Kidney (tissue), 14 donors: ENCODE data around the gene NSF. TPM values are rescaled to one million over a fixed set of nuclear protein-coding genes. Genes with fewer than 3 reads are reported as not detected.
"Not testable (repeated sequence)": the region's sequence is repeated elsewhere in the genome, so short reads cannot be mapped to it uniquely, and the experiment has no call there.

Experiments
- DNase-seq, 5 donors: peaks; one replicate each; pipeline ENCODE4 v3.0.0-alpha.2; 2013 to 2020
- FAIRE-seq: peaks from 2 replicates; lab custom pipeline; 2012; peaks lifted over from hg19 to GRCh38; lab: Jason Lieb, UNC
- H3K27ac ChIP-seq, 2 donors: one replicate each; pipeline ENCODE4 v1.7.0; 2013; ENCODE audit warnings: low read depth in 2 of 2, low read length in 2 of 2, inconsistent platforms in 1 of 2
- H3K27me3 ChIP-seq: one replicate; pipeline ENCODE4 v1.7.1; 2013; ENCODE audit warnings: low read length, inconsistent platforms; ENCODE audit not compliant: control insufficient read depth, insufficient read depth
- H3K36me3 ChIP-seq, 3 donors: one replicate each; pipeline versions ENCODE4 v1.7.0 to v1.7.1; 2013; ENCODE audit warnings: low read length in 3 of 3, control low read depth in 1 of 3, inconsistent platforms in 1 of 3; ENCODE audit not compliant: insufficient read depth in 3 of 3, control insufficient read depth in 2 of 3
- H3K4me1 ChIP-seq, 3 donors: one replicate each; pipeline versions ENCODE4 v1.7.0 to v1.7.1; 2013; ENCODE audit warnings: low read length in 3 of 3, inconsistent platforms in 1 of 3, low read depth in 1 of 3; ENCODE audit not compliant: control insufficient read depth in 2 of 3, insufficient read depth in 2 of 3
- H3K4me3 ChIP-seq, 3 donors: one replicate each; pipeline versions ENCODE4 v1.7.0 to v1.8.1; 2013; ENCODE audit warnings: low read length in 3 of 3, control low read depth in 1 of 3, inconsistent platforms in 1 of 3
- H3K9ac ChIP-seq, 3 donors: one replicate each; pipeline versions ENCODE4 v1.7.0 to v1.7.1; 2013; ENCODE audit warnings: low read length in 3 of 3, control low read depth in 1 of 3, inconsistent platforms in 1 of 3
- H3K9me3 ChIP-seq, 3 donors: one replicate each; pipeline versions ENCODE4 v1.7.0 to v1.7.1; 2013; ENCODE audit warnings: low read length in 3 of 3, control low read depth in 1 of 3, inconsistent platforms in 1 of 3; ENCODE audit not compliant: control insufficient read depth in 2 of 3, insufficient read depth in 1 of 3
- intact Hi-C: fragments of 100-400 bp; cut with DNase I; formaldehyde crosslinking; loops from one replicate; pipeline ENCODE4 v1.11.1; 2022
- polyA plus RNA-seq: library from polyadenylated mRNA; stranded (reverse); fragments of 350-450 nt; fragmentation: Illumina TruSeq; extraction: RNeasy Lipid Tissue Mini Kit (QIAGEN cat#74804); gene quantifications from one replicate; pipeline ENCODE4 v1.2.3, GENCODE V29; 2014; ENCODE audit warnings: low read depth, low replicate concordance; ENCODE audit not compliant: insufficient read depth
- total RNA-seq: library from RNA; stranded (reverse); fragmentation: NEBNext Ultra II Directional; extraction: Animal tissue kit (Norgen Biotek cat#: 25700); gene quantifications from one replicate; pipeline ENCODE4 v1.2.1, GENCODE V29; 2021
- TF ChIP-seq, protein P1 (sequence below): IDR thresholded peaks from 3 replicates; pipeline ENCODE4 v1.5.1; 2012; ENCODE audit warnings: mild to moderate bottlenecking, moderate library complexity, borderline replicate concordance; ENCODE audit not compliant: insufficient read depth; ENCODE audit errors: extremely low read depth
- donor health status: control.
- donor health status: control.
- donor health status: control.
- donor health status: control.
- donor health status: control.
- donor health status: DM: yes; HTN: yes; CAD: no.
- donor health status: Normal renal cell carcinoma (clear cell type).

The NSF gene
- total and polyA plus RNA-seq, 2 donors from 2014 or later, result 14.2 to 52.4 TPM

DNA sequence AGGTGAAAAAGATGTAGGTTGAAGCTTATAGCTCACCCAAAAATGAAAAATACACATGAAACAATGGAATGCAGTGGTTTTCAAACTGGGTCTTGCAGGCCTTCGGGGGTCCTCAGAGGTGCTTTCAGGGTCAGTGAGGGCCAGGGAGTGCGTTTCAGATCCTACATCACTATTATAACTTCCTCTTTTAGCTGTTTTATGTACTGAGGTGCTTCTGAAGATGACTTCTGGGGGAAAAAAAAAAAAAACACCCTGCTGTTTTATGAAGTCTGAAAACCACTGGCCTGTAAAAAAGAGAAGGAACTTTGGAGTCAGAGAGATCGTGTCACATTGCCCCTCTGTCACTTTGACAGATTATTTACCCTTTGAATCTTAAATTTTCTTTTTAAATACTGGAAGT, 102.8 kb downstream of the NSF start:
- H3K27me3 ChIP-seq, H3K9ac ChIP-seq, intact Hi-C loops, H3K36me3 ChIP-seq, H3K9me3 ChIP-seq, H3K27ac ChIP-seq, FAIRE-seq, DNase-seq, H3K4me1 ChIP-seq, H3K4me3 ChIP-seq: not testable (repeated sequence)

DNA sequence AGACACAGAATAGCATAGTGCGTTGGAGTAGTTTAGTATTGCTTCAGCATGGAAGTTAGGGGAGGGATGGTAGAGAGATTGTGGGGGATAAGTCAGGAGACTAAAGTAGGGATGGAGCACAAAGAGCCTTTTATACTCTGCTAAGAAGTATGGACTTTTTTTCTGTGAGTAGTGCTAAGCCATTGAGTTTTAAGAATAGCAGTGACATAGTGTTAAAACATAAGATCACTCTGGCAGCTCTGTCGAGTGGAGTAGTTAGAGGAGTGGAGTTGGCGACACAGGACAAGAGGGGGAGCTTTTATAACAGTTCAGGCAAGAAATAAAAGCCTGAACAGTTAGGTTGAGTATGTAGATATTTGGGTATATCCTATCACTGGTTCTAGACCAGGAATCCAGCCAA, 106.1 kb downstream of the NSF start:
- H3K4me3 ChIP-seq, H3K27ac ChIP-seq, H3K27me3 ChIP-seq, H3K36me3 ChIP-seq, intact Hi-C loops, H3K9ac ChIP-seq, H3K9me3 ChIP-seq, DNase-seq, FAIRE-seq, H3K4me1 ChIP-seq: not testable (repeated sequence)

DNA sequence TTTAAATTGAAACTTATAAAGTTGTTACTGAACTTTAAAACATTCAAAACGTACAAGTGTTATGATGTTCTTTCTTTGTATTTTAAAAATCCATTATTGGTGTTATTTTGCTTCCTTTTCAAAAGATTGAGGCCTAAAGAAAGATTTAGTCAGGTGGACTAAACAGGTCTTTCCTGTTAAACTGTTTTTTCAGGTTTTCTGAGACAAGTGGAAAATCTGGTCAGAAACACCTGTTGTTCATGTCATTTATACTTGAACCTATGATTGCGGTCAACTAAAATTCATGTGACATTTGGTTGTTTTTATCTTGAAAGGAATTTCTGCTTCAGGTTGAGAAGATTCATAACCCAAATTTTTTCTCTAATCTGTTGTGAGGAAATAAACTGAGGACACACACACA, 108.5 kb downstream of the NSF start:
- FAIRE-seq, H3K4me1 ChIP-seq, H3K4me3 ChIP-seq, H3K9me3 ChIP-seq, H3K36me3 ChIP-seq, H3K27ac ChIP-seq, DNase-seq, H3K9ac ChIP-seq, intact Hi-C loops, H3K27me3 ChIP-seq: not testable (repeated sequence)

DNA sequence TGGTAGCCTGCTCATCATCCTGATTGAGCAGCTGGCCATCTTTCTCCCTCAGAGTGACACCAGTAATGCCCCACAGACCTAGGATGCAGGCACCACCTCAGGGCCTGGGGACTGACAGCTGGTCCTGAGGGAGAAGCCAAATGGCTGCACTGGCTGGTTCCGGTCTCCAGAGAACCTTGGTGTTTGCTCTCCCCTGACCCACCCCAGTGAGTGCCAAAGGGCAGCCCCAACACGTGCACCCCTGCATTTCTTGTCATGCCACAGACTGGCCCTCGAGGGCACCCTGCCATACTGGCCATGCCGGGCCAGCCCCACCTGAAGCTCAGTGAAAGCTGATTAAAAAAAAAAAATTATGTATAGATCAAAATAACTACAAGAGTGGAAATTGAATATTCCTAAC, 127.5 kb downstream of the NSF start:
- no peak overlapping the region for H3K4me3 ChIP-seq
- H3K9me3 ChIP-seq, result no peaks in the 10 kb centered on the region
- H3K9ac ChIP-seq, result no peak overlapping the region
- H3K27ac ChIP-seq, result no peak overlapping the region
- DNase-seq (no peak), FAIRE-seq (no peak)
- intact Hi-C loops, result no loop called here
- no peaks in the 10 kb centered on the region for H3K36me3 ChIP-seq
- no peaks in the 10 kb centered on the region for H3K27me3 ChIP-seq
- TF ChIP-seq, protein P1, sequence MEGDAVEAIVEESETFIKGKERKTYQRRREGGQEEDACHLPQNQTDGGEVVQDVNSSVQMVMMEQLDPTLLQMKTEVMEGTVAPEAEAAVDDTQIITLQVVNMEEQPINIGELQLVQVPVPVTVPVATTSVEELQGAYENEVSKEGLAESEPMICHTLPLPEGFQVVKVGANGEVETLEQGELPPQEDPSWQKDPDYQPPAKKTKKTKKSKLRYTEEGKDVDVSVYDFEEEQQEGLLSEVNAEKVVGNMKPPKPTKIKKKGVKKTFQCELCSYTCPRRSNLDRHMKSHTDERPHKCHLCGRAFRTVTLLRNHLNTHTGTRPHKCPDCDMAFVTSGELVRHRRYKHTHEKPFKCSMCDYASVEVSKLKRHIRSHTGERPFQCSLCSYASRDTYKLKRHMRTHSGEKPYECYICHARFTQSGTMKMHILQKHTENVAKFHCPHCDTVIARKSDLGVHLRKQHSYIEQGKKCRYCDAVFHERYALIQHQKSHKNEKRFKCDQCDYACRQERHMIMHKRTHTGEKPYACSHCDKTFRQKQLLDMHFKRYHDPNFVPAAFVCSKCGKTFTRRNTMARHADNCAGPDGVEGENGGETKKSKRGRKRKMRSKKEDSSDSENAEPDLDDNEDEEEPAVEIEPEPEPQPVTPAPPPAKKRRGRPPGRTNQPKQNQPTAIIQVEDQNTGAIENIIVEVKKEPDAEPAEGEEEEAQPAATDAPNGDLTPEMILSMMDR, result no peak
- peaks cover 0 to 8% (median 6%) of the 10 kb centered on the region in 3 donors for H3K4me1 ChIP-seq

DNA sequence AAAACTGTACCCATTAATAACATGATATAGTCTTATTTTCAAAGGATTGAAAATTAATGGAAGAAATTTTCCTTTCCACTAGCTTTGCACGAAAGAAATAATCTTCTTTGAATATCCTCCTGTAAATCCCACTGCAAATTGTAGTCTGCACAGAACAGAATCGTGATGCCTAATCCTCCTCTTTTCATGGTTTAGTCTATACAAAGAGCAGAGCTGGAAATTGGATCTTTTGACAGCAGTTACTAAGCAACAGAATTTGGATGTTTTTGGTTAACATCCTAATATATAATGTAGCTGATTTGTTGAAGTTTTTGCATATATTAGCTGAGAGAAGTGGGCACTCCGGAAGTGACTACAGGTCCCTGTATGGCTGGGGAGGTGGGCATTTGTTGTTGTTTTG, 129.4 kb downstream of the NSF start:
- no peak overlapping the region for H3K27ac ChIP-seq
- no peak overlapping the region for H3K9ac ChIP-seq
- H3K9me3 ChIP-seq, result no peaks in the 10 kb centered on the region
- no peaks in the 10 kb centered on the region for H3K36me3 ChIP-seq
- peaks cover 0 to 6% (median 0%) of the 10 kb centered on the region in 3 donors for H3K4me1 ChIP-seq
- DNase-seq (no peak), FAIRE-seq (no peak)
- TF ChIP-seq, protein P1, result no peak
- no peaks in the 10 kb centered on the region for H3K27me3 ChIP-seq
- no peak overlapping the region for H3K4me3 ChIP-seq
- intact Hi-C loops, result no loop called here
